Mammary epithelial cell (primary cell): ENCODE data around the gene PRR14L.
"Not testable (repeated sequence)": the region's sequence is repeated elsewhere in the genome, so short reads cannot be mapped to it uniquely, and the experiment has no call there.

Experiments used
- EZH2 ChIP-seq: IDR thresholded peaks from 2 replicates; pipeline ENCODE4 v1.6.1; 2012; ENCODE audit warnings: low read length, inconsistent platforms, borderline replicate concordance
- TF ChIP-seq, protein P1 (sequence below), 2 donors: IDR thresholded peaks in 1 of 2; conservative IDR thresholded peaks in 1 of 2; 2 replicates each; pipeline ENCODE4 v1.5.1; 2011 to 2012; ENCODE audit warnings: inconsistent platforms in 2 of 2, low read length in 2 of 2, mild to moderate bottlenecking in 2 of 2, control low read depth in 1 of 2, low read depth in 1 of 2; ENCODE audit not compliant: insufficient read depth in 1 of 2; ENCODE audit errors: extremely low read depth in 1 of 2

DNA sequence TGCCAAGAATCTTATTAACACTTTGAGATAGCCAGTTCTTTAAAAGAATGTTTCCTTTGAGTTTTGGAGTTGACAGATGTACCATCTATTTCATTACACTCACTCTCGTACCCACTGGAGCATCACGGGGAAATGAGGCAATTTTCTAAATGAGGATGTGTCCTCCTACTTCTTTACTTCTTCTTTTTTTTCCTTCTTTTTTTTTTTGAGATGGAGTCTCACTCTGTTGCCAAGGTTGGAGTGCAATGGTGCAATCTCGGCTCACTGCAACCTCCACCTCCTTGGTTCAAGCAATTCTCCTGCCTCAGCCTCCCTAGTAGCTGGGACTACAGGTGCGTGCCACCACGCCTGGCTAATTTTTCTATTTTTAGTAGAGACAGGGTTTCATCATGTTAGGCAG, 75.7 kb downstream of the PRR14L start:
- TF ChIP-seq, protein P1, sequence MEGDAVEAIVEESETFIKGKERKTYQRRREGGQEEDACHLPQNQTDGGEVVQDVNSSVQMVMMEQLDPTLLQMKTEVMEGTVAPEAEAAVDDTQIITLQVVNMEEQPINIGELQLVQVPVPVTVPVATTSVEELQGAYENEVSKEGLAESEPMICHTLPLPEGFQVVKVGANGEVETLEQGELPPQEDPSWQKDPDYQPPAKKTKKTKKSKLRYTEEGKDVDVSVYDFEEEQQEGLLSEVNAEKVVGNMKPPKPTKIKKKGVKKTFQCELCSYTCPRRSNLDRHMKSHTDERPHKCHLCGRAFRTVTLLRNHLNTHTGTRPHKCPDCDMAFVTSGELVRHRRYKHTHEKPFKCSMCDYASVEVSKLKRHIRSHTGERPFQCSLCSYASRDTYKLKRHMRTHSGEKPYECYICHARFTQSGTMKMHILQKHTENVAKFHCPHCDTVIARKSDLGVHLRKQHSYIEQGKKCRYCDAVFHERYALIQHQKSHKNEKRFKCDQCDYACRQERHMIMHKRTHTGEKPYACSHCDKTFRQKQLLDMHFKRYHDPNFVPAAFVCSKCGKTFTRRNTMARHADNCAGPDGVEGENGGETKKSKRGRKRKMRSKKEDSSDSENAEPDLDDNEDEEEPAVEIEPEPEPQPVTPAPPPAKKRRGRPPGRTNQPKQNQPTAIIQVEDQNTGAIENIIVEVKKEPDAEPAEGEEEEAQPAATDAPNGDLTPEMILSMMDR (conservative IDR thresholded peaks at IDR 0.05 in 1 of 2, IDR thresholded peaks at IDR 0.05 in 1 of 2; ENCODE audit: extremely low read depth in 1 of 2, insufficient read depth in 1 of 2, low read depth in 1 of 2, low read length in 2 of 2), result not testable (repeated sequence)
- not testable (repeated sequence) for TF ChIP-seq EZH2
